NCI-H1930 (cell line): ENCODE data around the gene HOXC6.

ENCODE experiments used
- DNase-seq, 2 experiments: peaks; one replicate each; lab custom pipeline; 2025; lab: John Stamatoyannopoulos, UW

The HOXC6 gene

DNA sequence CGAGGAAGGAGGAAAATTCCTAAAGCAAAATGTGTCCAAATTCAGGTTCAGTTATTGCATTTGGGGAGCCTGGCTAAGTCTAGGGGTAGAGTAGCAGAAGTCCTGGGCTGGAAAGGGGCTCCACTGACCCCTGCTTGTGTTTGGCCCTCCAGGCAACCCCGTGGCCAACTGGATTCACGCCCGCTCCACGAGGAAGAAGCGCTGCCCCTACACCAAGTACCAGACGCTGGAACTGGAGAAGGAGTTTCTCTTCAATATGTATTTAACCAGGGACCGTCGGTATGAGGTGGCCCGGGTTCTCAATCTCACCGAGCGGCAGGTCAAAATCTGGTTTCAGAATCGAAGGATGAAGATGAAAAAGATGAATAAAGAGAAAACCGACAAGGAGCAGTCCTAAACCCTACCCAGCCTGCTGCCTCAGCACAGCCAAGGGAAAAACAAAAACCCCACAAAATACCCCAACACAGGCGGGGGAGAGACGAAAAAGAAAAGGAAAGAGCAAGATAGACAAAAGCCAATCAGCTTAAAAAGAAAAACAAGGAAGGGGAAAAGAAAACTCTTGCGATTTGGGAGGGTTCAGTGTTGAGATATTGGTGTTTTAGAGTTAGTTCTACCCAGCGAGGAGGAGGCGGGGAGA, 25.8 kb upstream of the HOXC6 start:
- DNase-seq, result no peak

DNA sequence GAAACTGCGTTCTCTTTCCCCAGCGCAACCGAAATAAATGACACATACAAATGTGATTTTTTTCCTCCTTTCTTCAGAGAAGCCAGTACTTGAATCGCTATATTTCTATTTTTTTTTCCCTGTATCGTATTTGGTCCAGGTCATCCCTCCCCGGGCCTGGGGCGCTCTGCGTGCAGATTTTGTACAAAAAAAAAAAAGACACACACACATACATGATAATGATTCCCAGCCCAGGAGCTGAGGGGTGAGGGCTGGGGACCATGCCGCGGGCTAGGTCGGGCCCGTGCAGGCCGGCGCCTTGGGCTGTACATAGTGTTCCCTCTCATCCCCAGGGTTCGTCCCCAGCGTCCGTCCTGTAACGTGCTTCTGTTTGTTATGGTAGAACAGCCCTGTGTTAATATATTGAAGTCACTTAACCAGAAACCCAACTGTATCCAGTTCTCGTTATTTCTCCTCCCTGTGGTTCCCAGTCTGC, 25.3 kb upstream of the HOXC6 start:
- DNase-seq, result no peak

DNA sequence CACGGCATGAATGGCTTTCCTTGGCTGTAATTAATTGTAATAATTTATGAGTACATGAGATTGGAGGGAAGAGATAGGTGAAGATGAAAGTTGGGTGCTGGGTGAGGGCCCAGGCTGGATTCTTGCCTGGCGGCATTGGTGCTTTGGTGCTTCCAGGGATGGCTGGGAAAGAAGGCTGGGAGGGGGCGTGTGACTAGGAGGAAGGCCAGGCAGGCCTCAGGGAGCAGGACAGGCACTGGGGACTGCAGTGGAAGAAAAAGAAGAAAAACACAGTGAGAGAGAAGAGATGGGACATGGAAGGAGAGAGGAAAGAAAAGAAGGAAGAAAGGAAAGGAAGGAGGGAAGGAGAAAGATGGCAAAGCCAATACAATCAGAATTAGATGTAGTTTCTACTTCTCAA, 24.6 kb upstream of the HOXC6 start:
- no peak for DNase-seq

DNA sequence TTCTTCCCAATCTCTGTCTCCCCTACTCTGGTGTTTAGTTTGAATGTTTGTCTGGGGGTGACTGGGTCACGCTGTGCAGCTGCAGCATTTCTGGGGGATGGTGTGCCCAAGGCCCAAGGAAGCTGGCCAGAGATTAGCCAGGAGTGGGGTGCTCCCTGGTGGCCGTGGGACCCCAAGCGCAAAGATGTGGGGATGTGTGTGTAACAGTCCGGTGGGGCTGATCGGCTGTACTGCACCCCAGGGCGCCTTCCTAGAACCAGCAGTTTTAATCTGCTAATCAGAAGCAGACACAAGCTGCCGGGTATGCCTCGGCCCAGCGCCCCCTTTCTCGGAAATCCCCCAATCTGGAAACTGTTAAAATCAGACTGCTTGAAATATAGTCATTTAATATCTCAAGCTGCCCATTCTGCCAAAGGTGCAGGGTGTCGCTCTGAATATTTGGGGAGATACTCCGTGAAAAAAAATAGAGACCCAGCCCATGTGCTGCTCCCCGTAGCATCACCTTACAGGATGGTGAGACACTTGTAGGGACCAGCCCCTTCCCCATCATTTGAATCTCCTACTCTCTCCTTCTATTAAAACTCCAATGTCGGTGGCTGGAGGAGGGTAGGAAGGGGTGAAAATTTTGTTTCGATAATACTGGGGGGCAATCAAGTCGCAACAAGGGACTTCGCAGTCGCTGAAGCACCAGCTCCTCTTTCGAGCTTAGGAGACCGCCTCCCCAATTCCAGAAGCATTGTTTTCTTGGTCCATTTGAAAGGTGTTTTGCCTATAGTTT, 24.0 kb upstream of the HOXC6 start:
- DNase-seq, result no peak

DNA sequence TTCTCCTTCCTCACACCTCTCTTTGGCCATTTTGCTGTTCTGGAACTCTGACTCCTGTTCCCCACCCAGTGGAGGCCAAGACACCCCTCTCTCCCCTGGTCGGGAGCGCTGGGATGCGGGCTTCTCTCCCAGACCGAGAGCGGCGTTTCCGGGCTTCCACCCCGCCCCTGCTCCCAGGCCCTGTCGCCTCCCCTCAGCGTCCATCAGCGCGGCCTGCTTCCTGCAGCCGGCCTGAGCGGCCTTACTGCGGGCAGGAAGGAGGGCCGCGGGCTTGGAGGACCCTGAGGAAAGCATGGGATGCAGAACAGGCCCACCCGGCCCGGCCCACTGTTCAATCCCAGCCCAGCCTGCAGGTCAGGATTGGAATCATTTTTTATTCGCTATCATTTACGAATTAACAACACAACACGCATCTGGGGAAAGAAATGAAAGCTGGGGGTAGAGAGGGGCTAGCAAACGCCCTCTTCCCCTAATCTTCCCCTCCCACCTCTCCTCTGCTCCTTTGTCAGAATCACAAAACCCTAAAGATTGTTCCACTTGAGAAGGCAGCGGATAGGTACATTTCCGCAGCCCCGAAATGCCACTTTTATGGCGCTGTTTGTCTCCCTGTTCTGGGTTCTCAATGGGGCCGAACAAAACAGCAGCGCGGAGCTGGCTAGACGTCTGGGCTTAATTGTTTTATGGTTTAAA, 23.3 kb upstream of the HOXC6 start:
- no peak for DNase-seq

DNA sequence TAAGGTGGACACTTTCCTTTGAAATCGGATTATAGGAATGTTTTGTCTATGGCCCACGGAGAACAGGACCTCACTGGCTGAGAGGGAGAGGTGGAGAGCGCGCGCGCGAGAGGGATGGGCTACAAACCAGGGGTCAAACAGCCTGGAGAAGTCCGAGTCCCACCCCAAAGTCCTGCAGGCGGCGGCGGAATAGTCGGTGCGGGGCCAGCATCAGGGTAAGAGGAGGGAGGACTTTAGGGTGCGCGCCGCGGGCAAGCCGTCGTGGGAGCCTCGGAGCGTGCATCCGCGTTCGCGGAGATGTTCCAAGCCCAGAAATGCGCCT, 22.7 kb upstream of the HOXC6 start:
- DNase-seq, result no peak

DNA sequence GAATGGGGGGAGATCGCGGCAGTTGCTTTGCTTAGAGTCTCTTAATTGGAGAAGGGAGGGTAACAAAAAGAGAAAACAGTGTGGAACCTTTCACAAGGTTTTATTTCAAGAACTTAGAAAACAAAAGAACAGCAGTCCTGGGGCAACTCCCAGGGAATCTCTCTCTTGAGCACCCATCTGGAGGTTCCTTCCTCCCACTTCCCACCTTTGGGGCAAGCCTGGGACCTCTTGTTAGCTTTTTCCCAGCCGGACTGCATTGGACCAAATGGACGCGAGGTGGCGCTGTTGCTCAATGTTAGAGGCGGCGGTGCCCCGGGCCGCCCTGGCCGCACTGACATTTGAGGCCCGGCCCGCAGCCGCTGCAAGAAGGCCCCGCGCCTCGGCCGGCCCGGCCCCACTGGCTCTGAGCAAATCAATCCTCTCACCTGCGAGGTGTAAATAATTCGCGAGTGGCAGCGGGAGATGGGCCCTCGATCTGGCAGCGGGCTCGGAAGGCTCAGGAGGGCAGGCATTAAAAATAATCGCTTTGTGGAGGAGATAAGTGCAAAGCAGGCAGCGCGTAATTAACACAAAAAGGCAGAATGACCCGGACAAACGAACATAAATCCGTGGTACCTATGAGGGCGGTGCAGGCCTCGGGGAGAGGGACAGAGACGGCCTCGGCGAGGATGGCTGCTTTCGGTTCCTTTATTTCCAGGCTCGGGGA, 22.2 kb upstream of the HOXC6 start:
- DNase-seq, result peak; percentile 44 to 74

DNA sequence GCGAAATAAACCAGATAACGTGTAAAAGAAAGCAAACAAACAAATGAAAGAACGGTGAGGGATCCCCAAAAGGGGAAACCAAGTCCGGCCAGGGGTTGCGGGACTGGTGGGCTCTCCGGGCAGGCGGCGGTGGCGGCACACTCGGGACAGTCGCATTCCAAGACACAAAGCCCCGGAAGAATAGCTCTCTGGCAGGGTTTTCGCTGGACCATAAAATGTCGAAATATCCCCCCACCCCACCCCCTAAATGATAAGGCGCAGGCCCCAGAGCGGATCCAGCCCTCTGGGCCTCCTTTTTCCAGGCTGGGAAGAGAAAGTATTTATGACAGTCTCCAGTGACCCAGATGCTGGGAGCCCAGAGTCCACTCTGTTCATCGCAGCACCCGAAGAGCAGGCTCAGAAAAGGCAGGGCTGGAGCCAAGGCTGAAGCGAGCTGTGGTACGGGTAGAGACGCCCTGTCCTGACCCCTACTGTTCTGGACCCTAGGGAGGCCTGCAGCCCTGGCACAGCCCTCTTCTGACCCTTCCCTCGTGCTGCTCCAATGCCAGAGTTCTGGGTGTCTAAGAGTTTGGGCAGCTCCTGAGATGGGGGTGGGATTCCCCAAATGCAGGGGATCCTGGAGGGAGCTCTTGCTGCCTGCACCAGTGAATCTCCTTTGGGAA, 21.6 kb upstream of the HOXC6 start:
- DNase-seq, result no peak

DNA sequence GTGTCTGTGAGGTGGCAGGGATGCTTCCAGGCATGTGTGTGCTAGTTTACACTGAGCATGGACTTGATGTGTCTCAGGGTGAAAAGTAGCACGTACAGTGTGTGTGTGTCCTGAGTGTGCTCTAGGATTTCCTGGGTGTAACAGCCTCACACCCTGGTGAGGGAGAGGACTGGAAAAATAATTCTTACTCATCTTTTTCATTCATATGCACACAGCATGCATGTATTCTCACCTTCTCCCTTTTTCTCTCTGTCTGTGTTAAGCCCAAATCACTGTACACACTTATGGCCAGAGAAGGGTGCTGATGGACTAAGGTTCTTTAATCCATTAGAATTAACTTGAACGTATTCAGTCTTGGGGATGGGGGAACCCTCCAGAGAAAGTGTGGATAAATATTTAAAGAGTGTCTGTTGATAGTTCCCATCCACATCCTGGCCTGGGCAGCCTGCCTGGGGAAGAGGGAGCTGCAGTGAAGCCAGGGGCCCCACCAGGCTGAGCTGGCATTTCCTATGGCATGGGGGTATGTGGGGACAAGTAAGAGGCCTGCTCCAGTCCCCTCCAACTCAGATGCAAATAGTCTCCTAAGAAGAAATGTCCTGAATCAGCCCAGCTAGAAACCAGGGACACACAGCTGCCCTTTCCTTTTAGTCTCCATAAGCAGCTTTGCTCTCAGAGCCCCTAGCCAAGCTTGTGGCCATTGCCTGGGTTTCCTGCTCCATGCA, 20.5 kb upstream of the HOXC6 start:
- DNase-seq, result no peak

DNA sequence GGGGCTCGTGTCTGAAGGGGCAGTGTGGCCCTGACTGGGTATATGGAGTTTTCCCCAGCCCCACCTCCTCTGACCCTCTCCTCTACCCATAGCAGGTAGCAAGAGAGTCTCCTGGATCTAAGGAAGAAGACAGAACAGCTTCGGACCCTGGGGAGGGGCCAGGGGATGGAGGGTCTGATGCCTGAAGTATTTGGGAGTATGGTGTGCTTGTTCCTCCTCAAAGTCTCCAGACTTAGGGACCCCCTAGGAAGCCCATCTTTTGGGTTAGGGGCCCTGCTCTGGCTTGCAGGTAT, 20.0 kb upstream of the HOXC6 start:
- no peak for DNase-seq

DNA sequence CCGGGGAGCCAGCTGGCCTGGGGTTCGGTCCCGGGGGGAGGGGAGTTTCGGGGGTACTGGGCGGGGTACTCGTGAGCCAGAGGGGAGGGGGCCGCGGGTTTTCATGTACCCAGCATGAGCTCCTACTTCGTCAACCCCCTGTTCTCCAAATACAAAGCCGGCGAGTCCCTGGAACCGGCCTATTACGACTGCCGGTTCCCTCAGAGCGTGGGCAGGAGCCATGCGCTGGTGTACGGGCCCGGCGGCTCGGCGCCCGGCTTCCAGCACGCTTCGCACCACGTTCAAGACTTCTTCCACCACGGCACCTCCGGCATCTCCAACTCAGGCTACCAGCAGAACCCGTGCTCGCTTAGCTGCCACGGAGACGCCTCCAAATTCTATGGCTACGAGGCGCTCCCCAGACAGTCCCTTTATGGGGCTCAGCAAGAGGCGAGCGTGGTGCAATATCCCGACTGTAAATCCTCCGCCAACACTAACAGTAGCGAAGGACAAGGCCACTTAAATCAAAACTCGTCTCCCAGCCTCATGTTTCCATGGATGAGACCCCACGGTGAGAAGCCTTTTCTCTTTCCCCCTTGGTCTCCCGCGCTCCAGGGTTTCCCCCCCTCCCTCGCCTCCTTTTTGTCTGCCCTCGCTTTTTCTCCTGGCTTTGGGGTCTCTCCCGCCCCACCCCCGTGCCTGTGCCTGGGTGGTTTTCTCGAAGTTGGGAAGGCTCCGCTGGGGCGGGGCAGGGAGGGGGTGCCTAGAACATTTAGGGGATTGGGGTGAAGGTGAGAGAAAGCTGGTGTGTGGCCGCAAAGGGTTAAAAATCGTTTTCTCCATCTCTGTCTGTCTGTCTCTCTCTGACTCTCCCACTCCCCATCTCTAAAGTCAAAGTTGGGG, 18.8 kb upstream of the HOXC6 start:
- DNase-seq, result no peak

DNA sequence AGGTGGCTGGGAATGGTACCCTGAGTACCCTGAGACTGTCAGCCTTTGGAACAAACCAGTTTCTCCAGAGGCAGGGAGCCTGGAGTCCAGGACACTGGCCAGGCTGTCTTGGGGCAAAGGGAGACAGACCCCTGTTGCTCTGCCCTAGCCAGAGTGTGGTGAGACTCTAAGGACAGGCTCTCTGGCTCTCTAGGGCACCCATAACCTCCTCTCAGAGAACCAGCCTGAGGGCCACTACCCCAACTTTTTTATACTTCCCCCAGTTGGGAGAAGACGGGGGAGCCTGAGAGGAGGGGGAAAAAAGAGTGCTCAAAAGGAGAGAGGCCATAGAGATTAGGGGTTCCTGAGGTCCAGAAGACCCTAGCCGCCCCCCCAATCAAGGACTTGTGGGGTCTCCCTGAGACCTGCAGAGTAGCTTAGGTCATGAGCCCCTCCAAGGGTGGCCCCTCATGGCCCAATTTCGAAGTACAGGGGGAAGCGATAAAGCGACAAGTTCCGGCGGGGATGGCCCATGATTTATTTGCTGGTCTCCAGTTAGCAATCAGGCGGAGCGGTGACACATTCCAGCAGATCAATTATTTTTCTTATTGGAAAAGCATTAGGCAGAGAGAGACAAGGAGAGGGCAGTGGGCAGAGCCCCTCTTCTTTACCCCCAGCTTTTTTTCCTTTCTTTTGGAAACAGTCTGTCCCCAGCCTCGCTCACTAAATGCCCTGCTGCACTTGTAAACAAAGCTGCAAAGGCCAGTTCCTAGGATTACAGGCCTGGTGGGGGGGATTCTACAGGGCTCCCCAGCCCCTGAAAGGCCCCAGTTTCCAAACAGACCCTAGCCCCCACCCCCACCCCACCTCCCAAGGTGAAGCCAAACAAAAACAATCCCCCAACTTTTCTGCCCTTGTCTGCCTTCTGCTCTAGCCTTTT, 17.9 kb upstream of the HOXC6 start:
- no peak for DNase-seq

DNA sequence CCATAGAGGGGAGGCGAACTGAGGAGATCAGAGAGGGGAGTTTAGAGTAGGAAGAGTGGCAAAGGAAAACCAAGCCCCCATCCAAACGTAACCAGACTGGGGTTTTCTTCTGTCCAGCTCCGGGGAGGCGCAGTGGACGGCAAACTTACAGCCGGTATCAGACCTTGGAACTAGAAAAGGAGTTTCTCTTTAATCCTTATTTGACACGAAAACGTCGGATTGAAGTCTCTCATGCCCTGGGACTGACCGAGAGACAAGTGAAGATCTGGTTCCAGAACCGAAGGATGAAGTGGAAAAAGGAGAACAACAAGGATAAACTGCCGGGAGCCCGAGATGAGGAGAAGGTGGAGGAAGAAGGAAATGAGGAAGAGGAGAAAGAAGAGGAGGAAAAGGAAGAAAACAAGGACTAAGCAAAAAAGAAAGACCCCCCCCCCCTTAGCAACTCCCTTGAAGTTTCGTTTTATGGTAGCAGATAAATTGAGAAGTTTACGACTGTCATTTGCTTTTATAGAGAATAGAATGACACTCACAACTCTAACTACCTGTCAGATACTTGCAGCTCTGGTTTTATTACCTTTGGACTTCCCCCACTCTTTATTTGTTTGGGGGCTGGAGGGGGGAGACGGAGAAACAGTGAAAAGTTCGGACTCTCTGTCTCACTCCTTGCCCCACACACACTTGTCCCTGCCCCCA, 17.1 kb upstream of the HOXC6 start:
- DNase-seq, result no peak

DNA sequence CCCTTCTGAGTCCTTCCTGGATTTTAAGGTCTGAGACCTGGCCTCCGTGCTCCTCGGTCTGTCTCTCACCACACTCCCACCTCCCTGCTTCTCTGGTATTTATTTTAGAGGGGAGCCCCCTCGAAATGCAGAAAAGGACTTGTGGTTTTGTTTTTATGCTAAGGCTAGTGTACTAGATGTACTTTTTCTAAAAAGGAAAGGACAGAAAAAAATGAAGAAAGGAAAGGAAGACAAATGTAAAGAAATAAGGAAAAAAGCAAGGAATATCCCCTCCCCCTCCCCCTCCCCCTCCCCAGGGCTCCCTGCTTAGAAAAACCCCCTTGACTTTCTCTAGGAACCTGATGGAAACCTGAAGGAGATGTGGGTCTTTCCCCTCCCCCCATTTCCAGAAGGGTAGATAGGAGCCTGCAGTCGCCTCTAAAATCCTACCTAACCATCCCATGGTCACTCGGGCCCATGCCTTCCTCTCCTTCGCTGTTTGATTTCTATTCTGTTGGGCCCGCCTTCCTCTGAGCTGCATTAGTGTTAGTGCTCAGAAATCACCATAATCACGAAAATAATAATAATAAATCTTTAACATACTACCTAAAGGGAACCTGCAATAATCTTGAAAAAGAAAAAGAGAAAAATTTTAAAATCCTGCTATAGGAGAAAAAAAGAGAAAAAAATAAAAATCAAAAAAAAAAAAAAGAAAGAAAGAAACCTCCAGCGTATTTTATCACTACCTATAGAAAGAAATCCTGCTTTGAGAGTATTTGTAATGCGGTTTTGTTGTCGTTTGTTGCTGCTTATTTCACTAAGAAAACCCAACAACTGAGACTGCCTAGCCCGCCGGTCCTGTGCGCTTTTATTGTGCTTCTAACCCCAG, 16.3 kb upstream of the HOXC6 start:
- no peak for DNase-seq

DNA sequence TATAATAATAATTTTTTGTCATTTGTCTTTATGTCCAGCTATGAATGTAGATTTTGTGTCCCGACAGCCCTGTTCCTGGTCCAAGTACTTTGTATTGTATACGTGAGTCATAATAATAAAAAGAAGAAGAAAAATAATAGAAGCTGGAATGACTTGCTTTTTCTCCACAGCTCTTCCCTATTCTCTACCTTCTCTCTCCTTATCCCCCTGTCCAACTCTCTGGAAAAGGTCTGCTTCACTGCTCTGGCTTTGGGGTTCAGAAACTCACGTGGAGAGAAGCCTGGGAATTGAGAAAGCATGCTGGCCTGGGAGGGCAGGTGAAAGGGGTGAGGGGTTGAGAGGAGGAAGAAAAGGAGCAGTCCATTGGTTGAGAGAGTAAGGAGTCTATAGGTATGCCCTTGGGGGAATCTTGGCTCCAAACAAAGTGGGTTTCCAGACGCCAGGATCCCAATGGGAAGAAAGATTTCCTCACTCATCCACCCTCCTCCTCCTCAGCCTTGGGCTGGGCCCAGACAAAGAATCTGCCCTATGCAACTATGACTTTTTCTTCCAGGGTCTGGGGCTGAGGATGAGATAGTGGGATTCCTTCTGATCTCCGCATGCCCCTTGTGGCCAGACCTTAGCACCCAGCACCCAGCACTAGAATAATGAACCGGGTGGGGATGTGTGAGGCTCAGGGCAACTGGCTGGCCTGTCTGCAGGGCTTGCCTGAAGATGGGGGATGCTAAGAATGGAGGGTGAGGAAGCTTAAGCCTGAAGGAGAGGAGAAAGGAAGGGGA, 15.4 kb upstream of the HOXC6 start:
- no peak for DNase-seq

DNA sequence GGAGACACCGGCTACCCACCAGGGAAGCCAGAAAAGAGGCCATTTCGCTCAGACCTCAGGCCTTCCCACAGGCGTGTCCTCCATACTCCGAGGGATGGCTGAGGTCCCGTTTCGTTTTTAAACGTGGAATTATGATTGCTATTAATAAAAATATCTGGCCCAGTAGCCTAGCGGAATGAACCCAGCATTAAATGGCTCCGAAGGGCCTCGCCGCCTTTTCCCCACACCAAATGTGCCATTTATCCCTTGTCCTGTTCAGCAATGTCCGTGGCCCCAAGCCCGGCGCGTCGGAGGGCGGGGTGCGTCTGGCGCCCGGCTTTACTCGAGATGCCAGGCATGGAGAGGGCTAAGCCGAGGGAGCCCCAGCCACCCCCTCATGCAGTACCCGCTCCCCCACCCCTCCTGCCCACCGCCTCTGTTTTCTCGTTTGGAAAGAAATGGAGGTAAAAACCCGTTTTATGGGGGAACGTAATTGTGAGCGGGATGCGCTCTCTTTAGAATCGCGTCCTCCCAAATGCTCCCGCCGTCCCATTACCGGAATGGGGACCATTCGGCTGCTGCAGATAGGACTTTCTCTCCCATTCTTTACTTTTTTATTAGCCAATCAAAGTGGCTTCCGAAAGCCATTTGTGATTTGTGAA, 13.7 kb upstream of the HOXC6 start:
- DNase-seq, result no peak
